ENCODE results near the gene H2BK1.

GRCh38 chr7:151178831-151179230 is 31.5 kb downstream of the H2BK1 start:
- TF ChIP-seq POLR2A (IDR thresholded peaks at IDR 0.05; ENCODE audit: low read depth) (no peak), EP300 (IDR thresholded peaks at IDR 0.05) (no peak), POLR2AphosphoS5 (IDR thresholded peaks at IDR 0.05) (no peak)
- TF ChIP-seq, protein P1, sequence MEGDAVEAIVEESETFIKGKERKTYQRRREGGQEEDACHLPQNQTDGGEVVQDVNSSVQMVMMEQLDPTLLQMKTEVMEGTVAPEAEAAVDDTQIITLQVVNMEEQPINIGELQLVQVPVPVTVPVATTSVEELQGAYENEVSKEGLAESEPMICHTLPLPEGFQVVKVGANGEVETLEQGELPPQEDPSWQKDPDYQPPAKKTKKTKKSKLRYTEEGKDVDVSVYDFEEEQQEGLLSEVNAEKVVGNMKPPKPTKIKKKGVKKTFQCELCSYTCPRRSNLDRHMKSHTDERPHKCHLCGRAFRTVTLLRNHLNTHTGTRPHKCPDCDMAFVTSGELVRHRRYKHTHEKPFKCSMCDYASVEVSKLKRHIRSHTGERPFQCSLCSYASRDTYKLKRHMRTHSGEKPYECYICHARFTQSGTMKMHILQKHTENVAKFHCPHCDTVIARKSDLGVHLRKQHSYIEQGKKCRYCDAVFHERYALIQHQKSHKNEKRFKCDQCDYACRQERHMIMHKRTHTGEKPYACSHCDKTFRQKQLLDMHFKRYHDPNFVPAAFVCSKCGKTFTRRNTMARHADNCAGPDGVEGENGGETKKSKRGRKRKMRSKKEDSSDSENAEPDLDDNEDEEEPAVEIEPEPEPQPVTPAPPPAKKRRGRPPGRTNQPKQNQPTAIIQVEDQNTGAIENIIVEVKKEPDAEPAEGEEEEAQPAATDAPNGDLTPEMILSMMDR (IDR thresholded peaks at IDR 0.05), result no peak

Data from esophagus muscularis mucosa (tissue), 4 donors.